Testis (tissue), 3 donors: ENCODE data around the gene SPACA6. TPM values are rescaled to one million over a fixed set of nuclear protein-coding genes. Genes with fewer than 3 reads are reported as not detected.
A peak's percentile ranks its signal among the peaks of the same experiment; 100 is the strongest.

Experiments
- DNase-seq: peaks from one replicate; pipeline ENCODE4 v3.0.0-alpha.2; 2019
- H3K27ac ChIP-seq, 2 donors: fragments of 200-600 bp; sonication (generic); one replicate each; pipeline ENCODE4 v1.5.1; 2019
- H3K27me3 ChIP-seq: fragments of 200-600 bp; sonication (generic); one replicate; pipeline ENCODE4 v1.5.1; 2019
- H3K36me3 ChIP-seq: fragments of 200-600 bp; sonication (generic); one replicate; pipeline ENCODE4 v1.5.1; 2017; ENCODE audit warnings: low read depth; ENCODE audit errors: missing control alignments
- H3K4me1 ChIP-seq: fragments of 200-600 bp; sonication (generic); one replicate; pipeline ENCODE4 v1.5.1; 2019
- H3K4me3 ChIP-seq, 2 donors: fragments of 200-600 bp; sonication (generic); one replicate each; pipeline ENCODE4 v1.5.1; 2017 to 2019
- H3K9me3 ChIP-seq: fragments of 200-600 bp; sonication (generic); one replicate; pipeline ENCODE4 v1.5.1; 2017
- POLR2A ChIP-seq: fragments of 450-650 bp; IDR thresholded peaks from one replicate; pipeline ENCODE4 v1.6.1; 2017; ENCODE audit warnings: antibody characterized with exemption, mild to moderate bottlenecking, moderate library complexity
- WGBS, 2 donors: methylation state at CpG; one replicate each; pipeline ENCODE4 v1.1.5; 2018; 5-methylcytosine and 5-hydroxymethylcytosine counted together
- intact Hi-C: fragments of 100-400 bp; cut with DNase I; formaldehyde crosslinking; loops from one replicate; pipeline ENCODE4 v1.15.1; 2023; ENCODE audit warnings: low total_unique reads
- polyA plus RNA-seq: library from polyadenylated mRNA; stranded (reverse); fragments of 350-450 nt; fragmentation: Illumina TruSeq; extraction: RNeasy Lipid Tissue Mini Kit (QIAGEN cat#74804); gene quantifications from one replicate; pipeline ENCODE4 v1.2.3, GENCODE V29; 2014; ENCODE audit warnings: low read depth, low replicate concordance; ENCODE audit not compliant: insufficient read depth
- total RNA-seq, 2 donors: library from RNA; depleted of rRNA; stranded (reverse); fragments of >200 nt; gene quantifications; one replicate each; pipeline ENCODE4 v1.2.3, GENCODE V29; 2016
- TF ChIP-seq, protein P1 (sequence below), 3 experiments: fragments of 450-650 bp in 2 of 3; fragments of 200-600 bp in 1 of 3; sonication (generic) in 1 of 3; IDR thresholded peaks; one replicate each; pipeline ENCODE4 v1.5.1; 2016 to 2019; ENCODE audit warnings: antibody characterized with exemption in 3 of 3, mild to moderate bottlenecking in 2 of 3, moderate library complexity in 1 of 3

The SPACA6 gene
- total and polyA plus RNA-seq, 3 donors from 2014 or later: 19.8 to 106 (median 37.8) TPM

DNA sequence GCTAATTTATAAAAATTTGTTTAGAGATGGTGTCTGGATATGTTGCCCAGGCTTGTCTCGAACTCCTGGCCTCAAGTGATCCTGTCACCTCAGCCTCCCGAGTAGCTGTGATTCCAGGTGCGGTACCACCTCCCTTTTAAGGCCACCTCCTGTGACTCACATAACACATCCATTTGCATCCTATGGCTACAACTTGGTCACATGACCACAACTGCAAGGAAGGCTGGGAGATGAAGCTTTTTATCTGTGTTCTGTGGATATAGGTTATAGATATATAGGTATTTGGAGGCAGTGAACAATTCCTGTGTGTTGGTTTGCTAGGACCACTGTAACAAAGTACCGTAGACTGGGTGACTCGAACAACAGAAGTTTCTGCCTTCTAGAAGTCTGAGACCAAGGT lies 6.0 kb downstream of the SPACA6 start:
- 89 to 92% methylated on average over 5 of the region's 5 CpGs for WGBS, 2 donors
- Histone ChIP-seq H3K27me3 (no peaks in the 10 kb centered on the region), H3K4me3 (no peak overlapping the region), H3K9me3 (no peaks in the 10 kb centered on the region), H3K4me1 (peaks cover 4% of the 10 kb centered on the region), H3K27ac (no peak overlapping the region), H3K36me3 (no peaks in the 10 kb centered on the region)
- TF ChIP-seq POLR2A: no peak
- TF ChIP-seq, protein P1, sequence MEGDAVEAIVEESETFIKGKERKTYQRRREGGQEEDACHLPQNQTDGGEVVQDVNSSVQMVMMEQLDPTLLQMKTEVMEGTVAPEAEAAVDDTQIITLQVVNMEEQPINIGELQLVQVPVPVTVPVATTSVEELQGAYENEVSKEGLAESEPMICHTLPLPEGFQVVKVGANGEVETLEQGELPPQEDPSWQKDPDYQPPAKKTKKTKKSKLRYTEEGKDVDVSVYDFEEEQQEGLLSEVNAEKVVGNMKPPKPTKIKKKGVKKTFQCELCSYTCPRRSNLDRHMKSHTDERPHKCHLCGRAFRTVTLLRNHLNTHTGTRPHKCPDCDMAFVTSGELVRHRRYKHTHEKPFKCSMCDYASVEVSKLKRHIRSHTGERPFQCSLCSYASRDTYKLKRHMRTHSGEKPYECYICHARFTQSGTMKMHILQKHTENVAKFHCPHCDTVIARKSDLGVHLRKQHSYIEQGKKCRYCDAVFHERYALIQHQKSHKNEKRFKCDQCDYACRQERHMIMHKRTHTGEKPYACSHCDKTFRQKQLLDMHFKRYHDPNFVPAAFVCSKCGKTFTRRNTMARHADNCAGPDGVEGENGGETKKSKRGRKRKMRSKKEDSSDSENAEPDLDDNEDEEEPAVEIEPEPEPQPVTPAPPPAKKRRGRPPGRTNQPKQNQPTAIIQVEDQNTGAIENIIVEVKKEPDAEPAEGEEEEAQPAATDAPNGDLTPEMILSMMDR (IDR thresholded peaks at IDR 0.05): no peak
- intact Hi-C loops: no loop called here
- DNase-seq: no peak

DNA sequence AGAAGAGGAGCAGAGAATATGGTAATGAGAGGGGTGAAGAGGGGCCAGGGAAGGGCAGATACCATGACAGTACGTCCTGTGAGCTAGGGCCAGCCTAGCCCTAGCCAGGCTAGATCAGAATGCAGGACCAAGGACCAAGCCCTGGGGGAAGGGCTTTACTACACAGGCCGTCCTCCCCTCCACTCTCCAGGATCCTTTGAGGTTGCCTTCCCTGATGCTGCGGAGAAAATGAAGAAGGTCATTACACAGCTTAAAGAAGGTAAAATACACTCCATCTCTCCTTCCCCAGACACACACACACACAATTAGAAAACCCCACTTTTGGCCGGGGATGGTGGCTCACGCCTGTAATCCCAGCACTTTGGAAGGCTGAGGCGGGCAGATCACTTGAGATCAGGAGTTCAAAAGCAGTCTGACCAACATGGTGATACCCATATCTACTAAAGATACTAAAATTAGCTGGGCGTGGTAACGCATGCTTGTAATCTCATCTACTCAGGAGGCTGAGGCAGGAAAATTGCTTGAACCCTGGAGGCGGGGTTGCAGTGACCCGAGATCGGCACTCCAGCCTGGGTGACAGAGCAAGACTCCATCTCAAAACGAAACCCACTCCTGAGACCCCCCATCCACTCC lies 8.5 kb downstream of the SPACA6 start:
- DNase-seq: no peak
- intact Hi-C loops: no loop called here
- peak overlapping the region in 1 of 2 donors; percentile 36 for H3K27ac ChIP-seq
- peak overlapping the region in 1 of 2 donors; percentile 63 for H3K4me3 ChIP-seq
- no peaks in the 10 kb centered on the region for H3K36me3 ChIP-seq
- H3K27me3 ChIP-seq: no peaks in the 10 kb centered on the region
- H3K4me1 ChIP-seq: peaks cover 11% of the 10 kb centered on the region
- no peaks in the 10 kb centered on the region for H3K9me3 ChIP-seq
- 43 to 67% methylated on average over 12 of the region's 12 CpGs for WGBS, 2 donors
- TF ChIP-seq POLR2A: no peak
- TF ChIP-seq, protein P1 (IDR thresholded peaks at IDR 0.05): no peak

DNA sequence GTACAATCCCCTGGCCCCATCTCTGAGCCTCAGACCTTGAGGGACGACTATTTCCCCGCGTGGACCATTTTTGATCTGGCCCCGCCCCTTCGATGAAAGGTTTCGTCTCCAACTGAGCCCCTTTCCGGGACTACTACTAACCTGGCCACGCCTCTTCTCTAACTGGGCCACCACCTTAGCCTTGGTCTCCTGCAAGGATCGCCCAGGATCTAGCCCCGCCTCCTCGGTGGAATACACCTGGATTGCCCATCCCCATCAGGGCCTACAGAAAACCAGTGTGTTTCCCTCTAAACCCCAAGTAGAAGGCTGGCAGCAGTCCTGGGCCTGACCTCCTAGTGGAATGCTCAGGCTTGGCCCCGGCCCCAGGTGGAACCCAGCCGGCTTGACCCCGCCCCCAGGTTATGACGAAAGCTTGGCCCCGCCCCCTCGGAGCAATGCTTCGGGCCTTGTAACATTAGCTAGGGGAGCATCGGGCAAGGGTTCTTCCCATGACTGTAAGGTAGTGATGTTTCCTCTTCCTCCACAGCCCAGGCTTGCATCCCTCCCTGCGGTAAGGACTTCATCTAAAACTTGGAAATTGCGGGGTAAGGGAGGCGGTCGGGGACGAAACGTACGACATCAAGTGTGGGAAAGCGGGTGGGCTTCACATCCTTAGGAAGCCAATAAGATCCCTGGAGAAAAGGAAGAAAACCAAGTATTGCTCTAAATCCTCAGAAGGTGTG lies 9.1 kb downstream of the SPACA6 start:
- H3K36me3 ChIP-seq: no peaks in the 10 kb centered on the region
- intact Hi-C loops: no loop called here

DNA sequence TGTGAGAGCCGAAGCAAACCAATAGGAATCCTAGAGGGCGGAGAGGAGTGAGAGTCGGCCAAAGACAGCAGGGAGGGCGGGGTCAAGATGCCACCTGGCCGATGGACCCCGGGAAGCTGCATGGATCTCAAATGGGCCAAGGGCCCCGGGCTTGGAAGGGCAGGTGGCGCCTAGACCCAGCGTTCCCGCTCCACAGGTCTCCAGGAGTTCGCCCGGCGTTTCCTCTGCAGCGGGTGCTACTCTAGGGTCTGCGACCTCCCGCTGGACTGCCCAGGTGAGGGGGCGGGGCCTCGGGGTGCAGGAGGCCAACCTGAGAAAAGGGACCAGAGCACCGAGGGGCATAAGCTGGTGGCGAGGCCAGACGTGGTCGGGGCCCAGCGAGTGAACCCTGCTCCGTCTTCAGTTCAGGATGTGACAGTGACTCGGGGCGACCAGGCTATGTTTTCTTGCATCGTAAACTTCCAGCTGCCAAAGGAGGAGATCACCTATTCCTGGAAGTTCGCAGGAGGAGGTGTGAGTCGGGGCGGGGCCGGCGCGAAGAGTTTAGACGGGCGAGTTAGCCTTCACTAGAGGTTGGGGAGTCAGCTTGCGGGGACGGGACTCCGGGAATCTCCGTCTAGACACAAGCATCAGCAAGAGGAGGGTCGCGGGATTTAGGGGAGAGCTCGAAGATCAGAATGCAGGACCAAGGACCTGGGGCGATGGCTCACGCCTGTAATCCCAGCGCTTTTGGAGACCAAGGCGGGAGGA lies 9.9 kb downstream of the SPACA6 start:
- no peak for DNase-seq
- no peaks in the 10 kb centered on the region for H3K9me3 ChIP-seq
- H3K27ac ChIP-seq: peak overlapping the region; percentile 89 to 90
- intact Hi-C loops: no loop called here
- 63 to 69% methylated on average over 34 to 46 of the region's 46 CpGs for WGBS, 2 donors
- no peaks in the 10 kb centered on the region for H3K36me3 ChIP-seq
- H3K4me3 ChIP-seq: peak overlapping the region; percentile 55 to 63
- peaks cover 11% of the 10 kb centered on the region for H3K4me1 ChIP-seq
- TF ChIP-seq, protein P1 (IDR thresholded peaks at IDR 0.05): no peak
- TF ChIP-seq POLR2A: no peak
- H3K27me3 ChIP-seq: no peaks in the 10 kb centered on the region

More for the DNA sequence above, 9.1 kb downstream of the SPACA6 start:
- Histone ChIP-seq H3K4me1 (peaks cover 11% of the 10 kb centered on the region), H3K27me3 (no peaks in the 10 kb centered on the region), H3K27ac (peak overlapping the region; percentile 36 to 45), H3K4me3 (peak overlapping the region; percentile 7 to 63), H3K9me3 (no peaks in the 10 kb centered on the region)
- 43 to 46% methylated on average over 25 to 27 of the region's 27 CpGs for WGBS, 2 donors
- peak; percentile 80 for DNase-seq
- TF ChIP-seq, protein P1 (IDR thresholded peaks at IDR 0.05): no peak
- no peak for TF ChIP-seq POLR2A
